SK-N-SH (cell line): Measurements from ENCODE around the gene FAM120A. TPM values are rescaled to one million over a fixed set of nuclear protein-coding genes. Genes with fewer than 3 reads are reported as not detected.

Experiments
- CTCF ChIA-PET: fragments of 300-600, 350-600 bp; formaldehyde crosslinking; extraction: SDS; loops from one replicate; lab custom pipeline; 2021; lab: Yijun Ruan, JAX
- POLR2A ChIA-PET: fragments of 350-600 bp; sonication (Branson Sonifier 250); formaldehyde crosslinking; extraction: SDS; loops from one replicate; lab custom pipeline; 2020; ENCODE audit warnings: antibody characterized with exemption, inconsistent platforms; lab: Yijun Ruan, JAX
- DNase-seq: peaks from one replicate; pipeline ENCODE4 v3.0.0; 2012
- H2AFZ ChIP-seq: fragments of 200-600 bp; sonication (generic); 2 replicates; pipeline ENCODE4 v1.8.1; 2016; ENCODE audit warnings: antibody characterized with exemption, mild to moderate bottlenecking, low read depth
- H3F3A ChIP-seq: fragments of 200-600 bp; sonication (generic); replicated peaks from 2 replicates; pipeline ENCODE3; 2016; ENCODE audit warnings: antibody characterized with exemption, mild to moderate bottlenecking; ENCODE audit not compliant: insufficient read depth
- H3K27ac ChIP-seq, 2 experiments: fragments of 200-500 bp in 1 of 2; fragments of 200-600 bp in 1 of 2; sonication (Bioruptor generic) in 1 of 2; sonication (generic), shearing (Covaris generic) in 1 of 2; 2 replicates each; pipeline versions ENCODE4 v1.5.1 to v1.6.1; 2014 to 2016; ENCODE audit warnings: low read depth in 2 of 2, inconsistent platforms in 1 of 2, low read length in 1 of 2, mild to moderate bottlenecking in 1 of 2, mixed read lengths in 1 of 2
- H3K27me3 ChIP-seq: fragments of 200-600 bp; sonication (generic), shearing (Covaris generic); 2 replicates; pipeline ENCODE4 v1.6.1; 2016; ENCODE audit warnings: mixed run types; ENCODE audit not compliant: insufficient read depth
- H3K36me3 ChIP-seq, 2 experiments: fragments of 200-500 bp in 1 of 2; fragments of 200-600 bp in 1 of 2; sonication (Bioruptor generic) in 1 of 2; sonication (generic) in 1 of 2; replicated peaks in 1 of 2; 2 replicates each; pipeline versions ENCODE3 to v1.5.1; 2014 to 2016; ENCODE audit warnings: low read length in 1 of 2, mild to moderate bottlenecking in 1 of 2; ENCODE audit not compliant: insufficient read depth in 2 of 2, control insufficient read depth in 1 of 2
- H3K4me1 ChIP-seq, 2 experiments: fragments of 200-500 bp in 1 of 2; fragments of 200-600 bp in 1 of 2; sonication (Bioruptor generic) in 1 of 2; sonication (generic), shearing (Covaris generic) in 1 of 2; 2 replicates each; pipeline versions ENCODE4 v1.5.1 to v1.6.1; 2014 to 2016; ENCODE audit warnings: low read depth in 1 of 2, low read length in 1 of 2, mixed run types in 1 of 2; ENCODE audit not compliant: insufficient read depth in 2 of 2, control insufficient read depth in 1 of 2
- H3K4me2 ChIP-seq: fragments of 200-600 bp; sonication (generic), shearing (Covaris generic); 2 replicates; pipeline ENCODE4 v1.6.1; 2017; ENCODE audit warnings: mixed run types
- H3K4me3 ChIP-seq, 2 experiments: fragments of 200-500 bp in 1 of 2; fragments of 200-600 bp in 1 of 2; sonication (Bioruptor generic) in 1 of 2; sonication (generic), shearing (Covaris generic) in 1 of 2; 2 replicates each; pipeline versions ENCODE4 v1.5.1 to v1.8.1; 2014 to 2016; ENCODE audit warnings: low read depth in 2 of 2, inconsistent platforms in 1 of 2, low read length in 1 of 2, mild to moderate bottlenecking in 1 of 2, mixed read lengths in 1 of 2, moderate library complexity in 1 of 2
- H3K79me2 ChIP-seq: fragments of 200-600 bp; sonication (generic); 2 replicates; pipeline ENCODE4 v1.8.1; 2017; ENCODE audit warnings: mild to moderate bottlenecking; ENCODE audit not compliant: insufficient read depth
- H3K9ac ChIP-seq: fragments of 200-600 bp; sonication (generic); 2 replicates; pipeline ENCODE4 v1.6.1; 2017; ENCODE audit warnings: mixed run types
- H3K9me2 ChIP-seq: fragments of 200-600 bp; sonication (generic); 2 replicates; pipeline ENCODE4 v1.6.1; 2017; ENCODE audit warnings: mixed run types
- H3K9me3 ChIP-seq: fragments of 200-600 bp; sonication (generic); 2 replicates; pipeline ENCODE4 v1.6.1; 2017; ENCODE audit warnings: mixed run types, mild to moderate bottlenecking, moderate library complexity
- H4K20me1 ChIP-seq: fragments of 200-600 bp; sonication (generic); 2 replicates; pipeline ENCODE4 v1.6.1; 2017; ENCODE audit warnings: mild to moderate bottlenecking, mixed run types; ENCODE audit not compliant: insufficient read depth
- CTCF ChIP-seq: fragments of 200-600 bp; sonication (generic); IDR thresholded peaks from 2 replicates; pipeline ENCODE4 v1.6.1; 2017; ENCODE audit warnings: antibody characterized with exemption, mild to moderate bottlenecking, moderate library complexity
- ELF1 ChIP-seq: IDR thresholded peaks from 2 replicates; pipeline ENCODE4 v1.4.0; 2012
- EZH2phosphoT487 ChIP-seq: fragments of 200-600 bp; sonication (generic); IDR thresholded peaks from 2 replicates; pipeline ENCODE4 v1.6.1; 2017; ENCODE audit warnings: low read depth, mixed run types, mild to moderate bottlenecking, antibody characterized with exemption, moderate library complexity, borderline replicate concordance
- FOSL2 ChIP-seq: IDR thresholded peaks from 2 replicates; pipeline ENCODE4 v1.4.0; 2012; ENCODE audit warnings: low read depth, mild to moderate bottlenecking, moderate library complexity, borderline replicate concordance
- FOXJ3 ChIP-seq: sonication (generic); formaldehyde crosslinking; IDR thresholded peaks from 2 replicates; pipeline ENCODE4 v1.5.1; 2020; ENCODE audit warnings: mild to moderate bottlenecking, missing genetic modification reagents
- GATA2 ChIP-seq: sonication (generic); formaldehyde crosslinking; IDR thresholded peaks from 2 replicates; pipeline ENCODE4 v1.5.0; 2020; ENCODE audit warnings: mild to moderate bottlenecking, missing genetic modification reagents
- MAX ChIP-seq: IDR thresholded peaks from 2 replicates; pipeline ENCODE4 v1.4.0; 2012; ENCODE audit warnings: low read depth
- MXI1 ChIP-seq: IDR thresholded peaks from 2 replicates; pipeline ENCODE4 v1.6.1; 2012; ENCODE audit warnings: mild to moderate bottlenecking, low read depth, low read length, improper control_type of control experiment
- PBX3 ChIP-seq: IDR thresholded peaks from 2 replicates; pipeline ENCODE4; 2012
- RAD21 ChIP-seq: IDR thresholded peaks from 2 replicates; pipeline ENCODE4 v1.6.1; 2012; ENCODE audit warnings: mild to moderate bottlenecking, low read length
- RCOR1 ChIP-seq: fragments of 150-350 bp; IDR thresholded peaks from 2 replicates; pipeline ENCODE4 v1.6.1; 2017; ENCODE audit warnings: antibody characterized with exemption, low read length
- RFX5 ChIP-seq: IDR thresholded peaks from 2 replicates; pipeline ENCODE4 v1.6.1; 2012; ENCODE audit warnings: mild to moderate bottlenecking, improper control_type of control experiment, low read length
- RXRA ChIP-seq: IDR thresholded peaks from 2 replicates; pipeline ENCODE4 v1.4.0; 2012; ENCODE audit warnings: low read depth, mild to moderate bottlenecking, borderline replicate concordance
- SIN3A ChIP-seq: IDR thresholded peaks from 2 replicates; pipeline ENCODE4 v1.6.1; 2012; ENCODE audit warnings: low read depth, mild to moderate bottlenecking, low read length, moderate library complexity, borderline replicate concordance
- TCF12 ChIP-seq: IDR thresholded peaks from 2 replicates; pipeline ENCODE4 v1.4.0; 2012
- TEAD4 ChIP-seq: IDR thresholded peaks from 2 replicates; pipeline ENCODE4 v1.4.0; 2012; ENCODE audit warnings: mild to moderate bottlenecking, borderline replicate concordance; ENCODE audit not compliant: insufficient read depth
- YY1 ChIP-seq: IDR thresholded peaks from 2 replicates; pipeline ENCODE4 v1.4.0; 2012; ENCODE audit warnings: low read depth, mild to moderate bottlenecking
- WGBS: methylation state at CpG from one replicate; pipeline ENCODE4 v1.1.6; 2017; ENCODE audit warnings: low lambda C conversion rate; 5-methylcytosine and 5-hydroxymethylcytosine counted together
- polyA plus RNA-seq, 3 experiments: library from polyadenylated mRNA; depleted of rRNA; stranded (reverse); fragments of >200 nt; gene quantifications; 2 replicates each; pipeline ENCODE4 v1.2.3, GENCODE V29; 2012

FAM120A gene
- polyA plus RNA-seq, 1 of the 3 experiments (the other 2 are of a cell fraction) = 58.6 TPM

DNA sequence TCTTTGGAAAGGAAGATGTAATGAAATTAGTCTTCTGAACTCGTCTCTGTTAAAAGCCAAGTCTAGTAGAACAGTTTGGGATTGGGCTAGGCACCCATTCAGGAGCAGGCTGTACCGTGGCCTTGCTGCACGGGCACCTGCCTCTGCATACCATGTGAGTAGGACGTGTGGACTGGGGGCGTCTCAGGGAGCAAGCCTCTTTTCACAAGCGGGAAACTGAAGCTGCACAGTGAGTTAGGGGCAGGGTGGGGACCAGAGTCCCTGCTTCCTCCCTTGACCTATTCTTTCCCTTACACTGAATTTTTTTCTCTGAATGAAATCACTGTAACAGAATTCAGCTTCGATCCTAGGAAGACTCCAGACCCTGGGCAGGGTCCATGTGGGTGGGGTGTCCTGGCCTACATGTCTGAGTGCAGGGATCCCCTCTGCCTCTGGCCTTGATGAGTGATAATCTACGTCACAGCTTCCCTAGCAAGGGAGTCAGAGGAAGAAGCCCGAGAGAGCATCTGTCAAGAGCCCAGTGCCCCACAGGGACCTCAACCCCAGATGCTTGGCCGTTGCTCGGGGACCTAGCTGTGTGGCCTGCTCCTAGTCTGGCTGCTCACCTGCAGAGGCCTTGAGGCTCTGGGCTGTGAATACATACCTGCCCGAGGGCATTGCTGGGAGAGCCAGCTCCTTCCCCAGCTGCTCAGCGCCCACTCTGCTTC is 140.0 kb downstream of the FAM120A start:
- 76% methylated on average over 13 of the region's 13 CpGs for WGBS
- no peaks in the 10 kb centered on the region for H3K9me2 ChIP-seq
- CTCF ChIA-PET = interaction anchor here (1.0 to 1.1 kb wide), 3 partner anchors 10 to 236 kb away, joined by 3 to 5 read pairs (median 4); no protein-coding TSS in a partner anchor
- peak; percentile 50 for DNase-seq
- peaks cover 0 to 2% of the 10 kb centered on the region in 2 experiments for H3K36me3 ChIP-seq
- no peaks in the 10 kb centered on the region for H3K9me3 ChIP-seq
- no peak overlapping the region for H3K4me2 ChIP-seq
- peaks cover 72% of the 10 kb centered on the region for H4K20me1 ChIP-seq
- no peaks in the 10 kb centered on the region for H3K27me3 ChIP-seq
- no peak overlapping the region for H3K9ac ChIP-seq
- peaks cover 67% of the 10 kb centered on the region; the same call in 1 of the 2 replicates for H3K79me2 ChIP-seq
- no peaks in the 10 kb centered on the region for H3F3A ChIP-seq
- peaks cover 0 to 48% of the 10 kb centered on the region in 2 experiments; a peak in 1 of 4 replicates for H3K4me1 ChIP-seq
- no peak overlapping the region for H2AFZ ChIP-seq
- no peak overlapping the region for H3K4me3 ChIP-seq
- TF ChIP-seq RFX5 (no peak), GATA2 (0 out of 2 replicates have a peak, but pooled peaks have one; percentile 21)
- TF ChIP-seq, all 33 proteins: peak for 1
- H3K27ac ChIP-seq = peak overlapping the region in 1 of 2 experiments; percentile 47; a peak in 1 of 4 replicates
- POLR2A ChIA-PET = no interaction called here

DNA sequence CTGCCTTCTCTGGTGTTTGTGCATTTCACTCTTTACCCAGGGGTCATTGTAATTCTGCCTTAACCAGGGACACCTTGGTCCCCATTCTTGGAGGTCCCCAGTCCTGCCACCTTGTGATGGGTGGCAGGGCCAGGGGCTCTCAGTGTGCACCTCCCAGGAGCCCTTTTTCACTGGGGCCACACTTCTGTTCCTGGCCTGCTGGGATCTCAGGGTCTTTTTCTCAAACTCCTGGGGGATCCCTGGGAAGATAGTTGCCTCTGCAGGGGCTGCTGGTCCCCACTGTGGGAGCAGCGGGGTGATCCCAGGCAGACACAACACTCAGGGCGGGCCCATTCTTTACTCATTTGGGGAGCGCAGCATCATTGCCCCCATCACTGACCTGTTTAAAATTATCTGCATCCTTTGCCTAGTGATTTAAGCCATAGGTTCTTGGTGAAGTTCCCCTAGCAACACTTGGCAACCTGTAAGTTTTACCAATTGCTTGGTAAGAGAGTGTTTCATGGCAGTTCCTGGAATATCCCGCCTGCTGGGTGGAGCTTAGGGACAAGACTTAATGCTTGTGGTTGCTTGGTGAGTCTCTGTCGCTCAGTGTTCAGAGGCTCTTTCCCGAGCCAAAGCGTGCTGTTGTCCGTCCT is 140.6 kb downstream of the FAM120A start:
- no peak for DNase-seq
- Histone ChIP-seq H3K9me2 (no peaks in the 10 kb centered on the region), H2AFZ (no peak overlapping the region)
- CTCF ChIA-PET = interaction anchor here (1.0 to 1.1 kb wide), 3 partner anchors 10 to 235 kb away, joined by 3 to 5 read pairs (median 4); no protein-coding TSS in a partner anchor
- TF ChIP-seq RCOR1 (no peak), FOXJ3 (CRISPR knock-in tag) (no peak), TCF12 (no peak), MXI1 (no peak)
- TF ChIP-seq, all 33 proteins: peak for 0
- Histone ChIP-seq H3K9ac (no peak overlapping the region), H3K27me3 (no peaks in the 10 kb centered on the region), H3F3A (no peaks in the 10 kb centered on the region), H3K36me3 (peaks cover 0 to 2% of the 10 kb centered on the region in 2 experiments), H3K27ac (peak overlapping the region in 1 of 2 experiments; percentile 47; a peak in 1 of 4 replicates), H3K4me2 (no peak overlapping the region), H3K9me3 (no peaks in the 10 kb centered on the region), H3K79me2 (peaks cover 68% of the 10 kb centered on the region; the same call in 1 of the 2 replicates), H3K4me1 (peaks cover 0 to 45% of the 10 kb centered on the region in 2 experiments; a peak in 1 of 4 replicates), H4K20me1 (peaks cover 66% of the 10 kb centered on the region), H3K4me3 (no peak overlapping the region)
- POLR2A ChIA-PET = interaction anchor here (1.3 kb wide), 1 partner anchor 25 kb away, joined by 4 read pairs; no protein-coding TSS in a partner anchor
- WGBS = 92% methylated on average over 8 of the region's 8 CpGs

GRCh38 chr9:93592643-93593021 is 141.1 kb downstream of the FAM120A start:
- peaks cover 67% of the 10 kb centered on the region; the same call in 1 of the 2 replicates for H3K79me2 ChIP-seq
- no peaks in the 10 kb centered on the region for H3F3A ChIP-seq
- peaks cover 0 to 40% of the 10 kb centered on the region in 2 experiments; a peak in 1 of 4 replicates for H3K4me1 ChIP-seq
- H2AFZ ChIP-seq = no peak overlapping the region
- peaks cover 0 to 2% of the 10 kb centered on the region in 2 experiments for H3K36me3 ChIP-seq
- CTCF ChIA-PET = no interaction called here
- H3K27me3 ChIP-seq = no peaks in the 10 kb centered on the region
- POLR2A ChIA-PET = interaction anchor here (1.3 kb wide), 1 partner anchor 26 kb away, joined by 4 read pairs; no protein-coding TSS in a partner anchor
- H3K9me2 ChIP-seq = no peaks in the 10 kb centered on the region
- no CpG with 5 or more reads among the region's 2 CpGs for WGBS
- no peaks in the 10 kb centered on the region for H3K9me3 ChIP-seq
- H3K27ac ChIP-seq = no peak overlapping the region
- no peak for DNase-seq
- no peak overlapping the region for H3K4me3 ChIP-seq
- H4K20me1 ChIP-seq = peaks cover 66% of the 10 kb centered on the region
- no peak overlapping the region for H3K4me2 ChIP-seq
- no peak overlapping the region for H3K9ac ChIP-seq
- no peak for TF ChIP-seq RXRA
- no peak for TF ChIP-seq TEAD4
- no peak for TF ChIP-seq RAD21
- no peak for TF ChIP-seq TCF12
- TF ChIP-seq CTCF = no peak; the same call in 1 of the 2 replicates
- no peak for TF ChIP-seq SIN3A
- TF ChIP-seq MAX = no peak
- TF ChIP-seq PBX3 = no peak
- no peak for TF ChIP-seq RFX5
- no peak for TF ChIP-seq FOSL2
- TF ChIP-seq EZH2phosphoT487 = no peak
- TF ChIP-seq YY1 = no peak
- no peak for TF ChIP-seq ELF1
